Measurements from ENCODE around the gene NR3C1.

NR3C1 gene

DNA sequence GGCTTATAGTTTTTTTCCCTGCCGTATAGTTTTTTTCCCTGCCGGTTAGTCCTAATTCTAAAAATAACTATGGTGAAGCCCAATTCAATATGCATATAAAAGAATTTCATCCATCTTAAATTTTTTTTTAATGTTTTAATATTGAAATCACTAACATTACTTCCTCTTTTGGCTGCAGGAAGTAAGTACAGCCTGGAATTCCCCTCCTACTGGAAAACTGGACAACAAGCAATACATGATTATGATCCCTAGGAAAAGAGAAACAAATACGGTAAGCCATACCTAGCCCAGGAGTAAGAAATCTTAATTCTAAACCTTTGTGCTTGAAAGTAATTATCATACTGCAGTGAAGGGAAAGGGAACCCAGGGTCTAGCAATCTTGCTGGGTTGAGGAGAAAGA is 119.0 kb downstream of the NR3C1 start:
- Histone ChIP-seq H3K27me3 (replicated peaks; ENCODE audit: insufficient read depth, low read length) (no peaks in the 10 kb centered on the region), H3K9ac (ENCODE audit: low read length) (no peak overlapping the region), H3F3A (ENCODE audit: insufficient read depth, low read length) (no peaks in the 10 kb centered on the region), H3K4me1 (ENCODE audit: low read length) (no peaks in the 10 kb centered on the region), H2AFZ (ENCODE audit: low read length) (no peak overlapping the region), H3K4me2 (ENCODE audit: low read depth, low read length) (no peak overlapping the region), H3K9me3 (replicated peaks; ENCODE audit: insufficient read depth, low read length) (no peaks in the 10 kb centered on the region), H3K4me3 (ENCODE audit: low read length) (no peak overlapping the region), H4K20me1 (ENCODE audit: insufficient read depth, low read length) (no peaks in the 10 kb centered on the region), H3K79me2 (ENCODE audit: low read length) (peaks cover 36% of the 10 kb centered on the region), H3K9me2 (replicated peaks; ENCODE audit: insufficient read depth, low read length) (no peaks in the 10 kb centered on the region), H3K27ac (ENCODE audit: low read length) (no peak overlapping the region), H3K36me3 (replicated peaks; ENCODE audit: insufficient read depth, low read length) (peaks cover 4% of the 10 kb centered on the region; the same call in 1 of the 2 replicates)
- DNase-seq: no peak
- TF ChIP-seq EZH2 (optimal IDR thresholded peaks at IDR 0.05; ENCODE audit: low read depth, low read length) (no peak), EZH2phosphoT487 (IDR thresholded peaks at IDR 0.05; ENCODE audit: low read length) (no peak)
- TF ChIP-seq, protein P1, sequence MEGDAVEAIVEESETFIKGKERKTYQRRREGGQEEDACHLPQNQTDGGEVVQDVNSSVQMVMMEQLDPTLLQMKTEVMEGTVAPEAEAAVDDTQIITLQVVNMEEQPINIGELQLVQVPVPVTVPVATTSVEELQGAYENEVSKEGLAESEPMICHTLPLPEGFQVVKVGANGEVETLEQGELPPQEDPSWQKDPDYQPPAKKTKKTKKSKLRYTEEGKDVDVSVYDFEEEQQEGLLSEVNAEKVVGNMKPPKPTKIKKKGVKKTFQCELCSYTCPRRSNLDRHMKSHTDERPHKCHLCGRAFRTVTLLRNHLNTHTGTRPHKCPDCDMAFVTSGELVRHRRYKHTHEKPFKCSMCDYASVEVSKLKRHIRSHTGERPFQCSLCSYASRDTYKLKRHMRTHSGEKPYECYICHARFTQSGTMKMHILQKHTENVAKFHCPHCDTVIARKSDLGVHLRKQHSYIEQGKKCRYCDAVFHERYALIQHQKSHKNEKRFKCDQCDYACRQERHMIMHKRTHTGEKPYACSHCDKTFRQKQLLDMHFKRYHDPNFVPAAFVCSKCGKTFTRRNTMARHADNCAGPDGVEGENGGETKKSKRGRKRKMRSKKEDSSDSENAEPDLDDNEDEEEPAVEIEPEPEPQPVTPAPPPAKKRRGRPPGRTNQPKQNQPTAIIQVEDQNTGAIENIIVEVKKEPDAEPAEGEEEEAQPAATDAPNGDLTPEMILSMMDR (IDR thresholded peaks at IDR 0.05; ENCODE audit: low read length): no peak

DNA sequence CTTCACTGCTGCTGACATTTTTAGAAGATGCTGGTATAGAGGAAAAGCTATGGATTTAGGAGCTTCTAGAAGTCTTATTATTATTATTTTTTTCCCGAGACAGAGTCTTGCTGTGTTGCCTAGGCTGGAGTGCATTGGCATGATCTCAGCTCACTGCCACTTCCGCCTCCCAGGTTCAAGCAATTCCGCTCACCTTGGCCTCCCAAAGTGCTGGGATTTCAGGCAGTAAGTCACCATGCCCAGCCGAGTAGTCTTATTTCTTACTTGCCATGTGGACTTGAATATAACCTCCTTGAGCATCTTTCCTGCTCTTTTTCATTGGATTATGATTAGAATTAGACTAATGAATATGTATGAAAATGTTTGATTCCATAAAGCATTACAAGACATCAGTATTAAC is 119.5 kb downstream of the NR3C1 start:
- H2AFZ ChIP-seq (ENCODE audit: low read length): no peak overlapping the region
- peaks cover 5% of the 10 kb centered on the region; the same call in 1 of the 2 replicates for H3K36me3 ChIP-seq (replicated peaks; ENCODE audit: insufficient read depth, low read length)
- H4K20me1 ChIP-seq (ENCODE audit: insufficient read depth, low read length): no peaks in the 10 kb centered on the region
- DNase-seq: no peak
- no peaks in the 10 kb centered on the region for H3K9me3 ChIP-seq (replicated peaks; ENCODE audit: insufficient read depth, low read length)
- H3K27me3 ChIP-seq (replicated peaks; ENCODE audit: insufficient read depth, low read length): no peaks in the 10 kb centered on the region
- H3K4me3 ChIP-seq (ENCODE audit: low read length): no peak overlapping the region
- no peaks in the 10 kb centered on the region for H3F3A ChIP-seq (ENCODE audit: insufficient read depth, low read length)
- no peaks in the 10 kb centered on the region for H3K9me2 ChIP-seq (replicated peaks; ENCODE audit: insufficient read depth, low read length)
- TF ChIP-seq, protein P1 (IDR thresholded peaks at IDR 0.05; ENCODE audit: low read length): no peak
- TF ChIP-seq EZH2 (optimal IDR thresholded peaks at IDR 0.05; ENCODE audit: low read depth, low read length) (no peak), EZH2phosphoT487 (IDR thresholded peaks at IDR 0.05; ENCODE audit: low read length) (no peak)
- peaks cover 33% of the 10 kb centered on the region for H3K79me2 ChIP-seq (ENCODE audit: low read length)
- no peak overlapping the region for H3K27ac ChIP-seq (ENCODE audit: low read length)
- no peak overlapping the region for H3K9ac ChIP-seq (ENCODE audit: low read length)
- H3K4me2 ChIP-seq (ENCODE audit: low read depth, low read length): no peak overlapping the region
- no peaks in the 10 kb centered on the region for H3K4me1 ChIP-seq (ENCODE audit: low read length)

DNA sequence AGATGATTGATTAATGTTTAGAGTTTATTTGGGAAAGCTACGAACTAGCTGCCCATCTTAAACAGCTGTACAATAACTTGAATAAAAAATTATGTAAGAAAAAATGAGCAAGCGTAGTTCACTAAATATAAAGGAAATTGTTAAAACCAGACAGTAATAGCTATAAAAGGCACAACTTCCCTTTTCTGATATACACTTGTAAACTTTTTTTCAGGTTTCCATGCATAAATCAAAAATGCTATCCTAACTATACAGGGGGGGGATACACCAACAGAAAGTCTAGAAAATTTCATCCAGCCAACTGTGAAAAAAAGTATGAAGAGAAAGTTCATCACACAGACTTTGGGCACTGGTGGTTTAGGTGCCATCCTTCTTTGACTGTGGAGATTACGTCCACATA is 122.3 kb downstream of the NR3C1 start:
- H3K79me2 ChIP-seq (ENCODE audit: low read length): peaks cover 25% of the 10 kb centered on the region

More for the DNA sequence above, 122.3 kb downstream of the NR3C1 start:
- no peaks in the 10 kb centered on the region for H3K4me1 ChIP-seq (ENCODE audit: low read length)
- no peak for DNase-seq
- H2AFZ ChIP-seq (ENCODE audit: low read length): no peak overlapping the region
- H3K4me2 ChIP-seq (ENCODE audit: low read depth, low read length): no peak overlapping the region
- TF ChIP-seq, protein P1 (IDR thresholded peaks at IDR 0.05; ENCODE audit: low read length): no peak
- TF ChIP-seq EZH2phosphoT487 (IDR thresholded peaks at IDR 0.05; ENCODE audit: low read length): no peak
- no peak for TF ChIP-seq EZH2 (optimal IDR thresholded peaks at IDR 0.05; ENCODE audit: low read depth, low read length)
- H3K9ac ChIP-seq (ENCODE audit: low read length): no peak overlapping the region
- no peaks in the 10 kb centered on the region for H3K9me2 ChIP-seq (replicated peaks; ENCODE audit: insufficient read depth, low read length)
- H4K20me1 ChIP-seq (ENCODE audit: insufficient read depth, low read length): no peaks in the 10 kb centered on the region
- no peaks in the 10 kb centered on the region for H3F3A ChIP-seq (ENCODE audit: insufficient read depth, low read length)
- H3K9me3 ChIP-seq (replicated peaks; ENCODE audit: insufficient read depth, low read length): no peaks in the 10 kb centered on the region
- peaks cover 5% of the 10 kb centered on the region; the same call in 1 of the 2 replicates for H3K36me3 ChIP-seq (replicated peaks; ENCODE audit: insufficient read depth, low read length)
- H3K4me3 ChIP-seq (ENCODE audit: low read length): no peak overlapping the region
- no peak overlapping the region for H3K27ac ChIP-seq (ENCODE audit: low read length)
- H3K27me3 ChIP-seq (replicated peaks; ENCODE audit: insufficient read depth, low read length): no peaks in the 10 kb centered on the region
